VCaP (cell line): ENCODE measurements around the gene DPPA4.
"Not testable (repeated sequence)": the region's sequence is repeated elsewhere in the genome, so short reads cannot be mapped to it uniquely, and the experiment has no call there.

Experiments
- H3K27ac ChIP-seq: fragments of 450-650 bp; 2 replicates; pipeline ENCODE4 v1.5.1; 2017
- CTCF ChIP-seq: fragments of 450-650 bp; conservative IDR thresholded peaks from 2 replicates; pipeline ENCODE4 v1.5.1; 2017; ENCODE audit warnings: mild to moderate bottlenecking, moderate library complexity

The DPPA4 gene

GRCh38 chr3:109372639-109373038, 35.3 kb upstream of the DPPA4 start:
- no peak for TF ChIP-seq CTCF
- H3K27ac ChIP-seq, result no peak overlapping the region

- no peak overlapping the region for H3K27ac ChIP-seq
- peak; percentile 50 for TF ChIP-seq CTCF
These were observed 32.2 kb upstream of the DPPA4 start for GRCh38 chr3:109369510-109369909.

- no peak overlapping the region for H3K27ac ChIP-seq
- no peak for TF ChIP-seq CTCF
These were observed 26.7 kb upstream of the DPPA4 start for GRCh38 chr3:109364088-109364487.

GRCh38 chr3:109363634-109364033, 26.3 kb upstream of the DPPA4 start:
- TF ChIP-seq CTCF, result no peak
- H3K27ac ChIP-seq, result no peak overlapping the region

GRCh38 chr3:109362823-109363222, 25.5 kb upstream of the DPPA4 start:
- TF ChIP-seq CTCF, result no peak
- no peak overlapping the region for H3K27ac ChIP-seq

GRCh38 chr3:109358809-109359208, 21.5 kb upstream of the DPPA4 start:
- not testable (repeated sequence) for H3K27ac ChIP-seq

GRCh38 chr3:109356442-109357155, 19.3 kb upstream of the DPPA4 start:
- no peak for TF ChIP-seq CTCF

GRCh38 chr3:109355625-109356441, 18.5 kb upstream of the DPPA4 start:
- no peak overlapping the region for H3K27ac ChIP-seq
- TF ChIP-seq CTCF, result no peak

More at GRCh38 chr3:109356442-109357155, 19.3 kb upstream of the DPPA4 start:
- no peak overlapping the region for H3K27ac ChIP-seq
